Measurements from ENCODE around the gene B3GALT4.

GRCh38 chr6:33312361-33313104, 35.6 kb downstream of the B3GALT4 start:
- peak; percentile 21; the same call in 1 of the 2 replicates for TF ChIP-seq CTCF (IDR thresholded peaks at IDR 0.05; ENCODE audit: low read length)
- no peak for TF ChIP-seq EZH2 (IDR thresholded peaks at IDR 0.05; ENCODE audit: borderline replicate concordance, low read length)
